IMR-90 (cell line): ENCODE results near the gene TSPAN17. TPM values are rescaled to one million over a fixed set of nuclear protein-coding genes. Genes with fewer than 3 reads are reported as not detected.

Source experiments
- ATAC-seq: fragments of 200-7000 bp; cut with Tn5 transposase; 2 replicates; pipeline ENCODE4 v1.9.1; 2020; ENCODE audit warnings: low read depth, mild to moderate bottlenecking, moderate library complexity
- BruUV-seq: library from RNA; stranded (reverse); fragments of 400-500 nt; replicated peaks from 2 replicates; lab custom pipeline; 2021; lab: Mats Ljungman, UMichigan
- CTCF ChIA-PET: fragments of 300-600 bp; formaldehyde crosslinking; extraction: SDS; loops from one replicate; lab custom pipeline; 2021; ENCODE audit warnings: antibody characterized with exemption; lab: Yijun Ruan, JAX
- POLR2A ChIA-PET: fragments of 300-600 bp; sonication (Branson Sonifier 250); formaldehyde crosslinking; loops from one replicate; lab custom pipeline; 2022; ENCODE audit warnings: antibody characterized with exemption; ENCODE audit not compliant: unreplicated experiment; lab: Charles Lee
- DNase-seq: peaks from one replicate; pipeline ENCODE4 v3.0.0; 2013
- H2AFZ ChIP-seq: replicated peaks from 2 replicates; pipeline ENCODE3; 2013; ENCODE audit warnings: low read length, mild to moderate bottlenecking; ENCODE audit not compliant: poor library complexity
- H2AK5ac ChIP-seq: 2 replicates; pipeline ENCODE4 v1.6.1; 2013; ENCODE audit warnings: low read depth, low read length, inconsistent platforms
- H2AK9ac ChIP-seq: replicated peaks from 2 replicates; pipeline ENCODE3; 2013; ENCODE audit warnings: mild to moderate bottlenecking, low read depth, low read length, moderate library complexity; ENCODE audit not compliant: poor library complexity
- H2BK120ac ChIP-seq: 2 replicates; pipeline ENCODE4 v1.6.1; 2013; ENCODE audit warnings: low read depth, low read length, inconsistent platforms
- H2BK15ac ChIP-seq: 3 replicates; pipeline ENCODE4 v1.6.1; 2013; ENCODE audit warnings: low read depth, low read length, inconsistent platforms
- H2BK20ac ChIP-seq: 2 replicates; pipeline ENCODE4 v1.6.1; 2013; ENCODE audit warnings: low read depth, mild to moderate bottlenecking, inconsistent platforms, low read length, moderate library complexity
- H2BK5ac ChIP-seq: 2 replicates; pipeline ENCODE4 v1.6.1; 2013; ENCODE audit warnings: mild to moderate bottlenecking, low read depth, low read length, inconsistent platforms; ENCODE audit not compliant: poor library complexity, severe bottlenecking
- H3K14ac ChIP-seq: replicated peaks from 2 replicates; pipeline ENCODE4 v1.6.1; 2013; ENCODE audit warnings: low read depth, low read length, inconsistent platforms
- H3K18ac ChIP-seq: 2 replicates; pipeline ENCODE4 v1.6.1; 2013; ENCODE audit warnings: low read depth, low read length, control low read depth
- H3K23ac ChIP-seq: 2 replicates; pipeline ENCODE4 v1.6.1; 2013; ENCODE audit warnings: low read depth, low read length, inconsistent platforms
- H3K27ac ChIP-seq: 2 replicates; pipeline ENCODE4 v1.5.1; 2013; ENCODE audit warnings: mild to moderate bottlenecking, control low read depth, low read length; ENCODE audit not compliant: insufficient read depth
- H3K27me3 ChIP-seq: 2 replicates; pipeline ENCODE4 v1.6.1; 2013; ENCODE audit warnings: low read length; ENCODE audit not compliant: control insufficient read depth, insufficient read depth
- H3K36me3 ChIP-seq: 2 replicates; pipeline ENCODE4 v1.6.1; 2013; ENCODE audit warnings: low read length, mixed read lengths; ENCODE audit not compliant: control insufficient read depth, insufficient read depth
- H3K4ac ChIP-seq: 2 replicates; pipeline ENCODE4 v1.6.1; 2013; ENCODE audit warnings: low read depth, low read length, inconsistent platforms
- H3K4me1 ChIP-seq: 2 replicates; pipeline ENCODE4 v1.6.1; 2013; ENCODE audit warnings: low read length, mixed read lengths; ENCODE audit not compliant: control insufficient read depth, insufficient read depth
- H3K4me2 ChIP-seq: 2 replicates; pipeline ENCODE4 v1.6.1; 2013; ENCODE audit warnings: low read depth, mild to moderate bottlenecking, control low read depth, low read length, moderate library complexity
- H3K4me3 ChIP-seq: 2 replicates; pipeline ENCODE4 v1.5.1; 2013; ENCODE audit warnings: low read depth, mild to moderate bottlenecking, control low read depth, low read length, moderate library complexity; ENCODE audit not compliant: insufficient read depth
- H3K56ac ChIP-seq: 2 replicates; pipeline ENCODE4 v1.6.1; 2013; ENCODE audit warnings: low read length, inconsistent platforms; ENCODE audit not compliant: insufficient read depth; ENCODE audit errors: extremely low read depth
- H3K79me1 ChIP-seq, 2 experiments: 2 replicates each; pipeline ENCODE4 v1.6.1; 2013; ENCODE audit warnings: low read length in 2 of 2, inconsistent platforms in 1 of 2, low read depth in 1 of 2
- H3K9ac ChIP-seq: 2 replicates; pipeline ENCODE4 v1.6.1; 2013; ENCODE audit warnings: low read depth, low read length, control low read depth
- H3K9me1 ChIP-seq: 2 replicates; pipeline ENCODE4 v1.6.1; 2013; ENCODE audit warnings: low read length, inconsistent platforms; ENCODE audit not compliant: insufficient read depth
- H3K9me3 ChIP-seq: 2 replicates; pipeline ENCODE4 v1.6.1; 2013; ENCODE audit warnings: low read length; ENCODE audit not compliant: control insufficient read depth, insufficient read depth
- H4K20me1 ChIP-seq: 2 replicates; pipeline ENCODE4 v1.6.1; 2013; ENCODE audit warnings: low read length, inconsistent platforms; ENCODE audit not compliant: insufficient read depth
- H4K5ac ChIP-seq: 2 replicates; pipeline ENCODE4 v1.6.1; 2013; ENCODE audit warnings: mild to moderate bottlenecking, low read depth, low read length, control low read depth
- H4K8ac ChIP-seq, 2 experiments: 2 replicates each; pipeline ENCODE4 v1.6.1; 2013; ENCODE audit warnings: low read depth in 2 of 2, low read length in 2 of 2, control low read depth in 1 of 2, inconsistent platforms in 1 of 2
- H4K91ac ChIP-seq: 2 replicates; pipeline ENCODE4 v1.6.1; 2013; ENCODE audit warnings: low read depth, low read length, inconsistent platforms; ENCODE audit not compliant: insufficient read depth
- BHLHE40 ChIP-seq: fragments of 150-350 bp; IDR thresholded peaks from 2 replicates; pipeline ENCODE4 v1.6.1; 2016; ENCODE audit warnings: mild to moderate bottlenecking, low read depth, low read length
- CEBPB ChIP-seq: IDR thresholded peaks from 2 replicates; pipeline ENCODE4 v1.6.1; 2012; ENCODE audit warnings: low read depth, low read length, improper control_type of control experiment
- CTCF ChIP-seq: conservative IDR thresholded peaks from 2 replicates; pipeline ENCODE4 v1.5.1; 2012; ENCODE audit warnings: mild to moderate bottlenecking, low read depth, low read length, improper control_type of control experiment
- ELK1 ChIP-seq: fragments of 150-350 bp; IDR thresholded peaks from 2 replicates; pipeline ENCODE4 v1.6.1; 2016; ENCODE audit warnings: low read depth, mild to moderate bottlenecking, low read length, moderate library complexity, borderline replicate concordance
- FOS ChIP-seq: fragments of 150-350 bp; IDR thresholded peaks from 2 replicates; pipeline ENCODE4 v1.6.1; 2016; ENCODE audit warnings: low read depth, low read length
- MAZ ChIP-seq: IDR thresholded peaks from 2 replicates; pipeline ENCODE4 v1.6.1; 2012; ENCODE audit warnings: low read depth, mild to moderate bottlenecking, low read length, improper control_type of control experiment, moderate library complexity, borderline replicate concordance
- NFE2L2 ChIP-seq: fragments of 150-350 bp; IDR thresholded peaks from 2 replicates; pipeline ENCODE4 v1.6.1; 2016; ENCODE audit warnings: low read depth, mild to moderate bottlenecking, low read length
- POLR2A ChIP-seq: IDR thresholded peaks from 2 replicates; pipeline ENCODE4 v1.6.1; 2012; ENCODE audit warnings: mild to moderate bottlenecking, low read depth, low read length
- USF2 ChIP-seq: fragments of 150-350 bp; IDR thresholded peaks from 2 replicates; pipeline ENCODE4 v1.6.1; 2017; ENCODE audit warnings: mild to moderate bottlenecking, antibody characterized with exemption, low read length, low read depth
- WGBS, 2 experiments: methylation state at CpG; one replicate each; pipeline versions ENCODE4 v1.1.5 to v1.1.7; 2013; ENCODE audit warnings: missing lambda C conversion rate in 2 of 2; ENCODE audit not compliant: insufficient read length in 1 of 2; ENCODE audit errors: extremely low coverage in 2 of 2; 5-methylcytosine and 5-hydroxymethylcytosine counted together
- dilution Hi-C: fragments of 300-500 bp; cut with HindIII; formaldehyde crosslinking; loops from one replicate; pipeline ENCODE4 v1.14.3; 2018; ENCODE audit warnings: low sequenced_read_pairs; ENCODE audit not compliant: unreplicated experiment
- in situ Hi-C: fragments of 300-500 bp; cut with MboI; formaldehyde crosslinking; loops from 3 replicates; pipeline ENCODE4 v1.14.3; 2019; ENCODE audit warnings: low sequenced_read_pairs, inconsistent platforms, mixed read lengths
- intact Hi-C: fragments of 100-400 bp; cut with micrococcal nuclease; formaldehyde crosslinking; loops from 2 replicates; pipeline ENCODE4 v1.10.0; 2022
- polyA plus RNA-seq, 3 experiments: library from polyadenylated mRNA; depleted of rRNA; stranded (reverse); fragments of >200 nt; gene quantifications; 2 replicates each; pipeline ENCODE4 v1.2.3, GENCODE V29; 2012; ENCODE audit warnings: low replicate concordance in 1 of 3
- total RNA-seq: library from RNA; depleted of rRNA; stranded (reverse); fragments of >200 nt; gene quantifications from 2 replicates; pipeline ENCODE4 v1.2.3, GENCODE V29; 2012

Gene TSPAN17
- total and polyA plus RNA-seq, 2 of the 4 experiments (the other 2 are of a cell fraction) = 34.2 to 41.6 TPM

GRCh38 chr5:176627582-176627981, 19.7 kb upstream of the TSPAN17 start:
- Histone ChIP-seq H2BK20ac (no peak overlapping the region), H2AK5ac (no peak overlapping the region), H2AK9ac (no peak overlapping the region), H3K18ac (no peak overlapping the region), H3K9me1 (peaks cover 3% of the 10 kb centered on the region; the same call in 1 of the 2 replicates), H4K8ac (no peak overlapping the region), H3K27me3 (peaks cover 64% of the 10 kb centered on the region), H4K91ac (no peak overlapping the region), H4K5ac (no peak overlapping the region), H3K14ac (no peak overlapping the region), H3K36me3 (no peaks in the 10 kb centered on the region), H3K9ac (no peak overlapping the region), H3K4me2 (no peak overlapping the region), H3K9me3 (no peaks in the 10 kb centered on the region), H3K4ac (no peak overlapping the region), H4K20me1 (no peaks in the 10 kb centered on the region; the same call in 1 of the 2 replicates), H2AFZ (no peak overlapping the region), H2BK15ac (no peak overlapping the region), H3K23ac (no peak overlapping the region), H3K56ac (no peak overlapping the region), H3K4me1 (peaks cover 2% of the 10 kb centered on the region; the same call in 1 of the 2 replicates), H3K79me1 (no peaks in the 10 kb centered on the region), H3K4me3 (no peak overlapping the region), H2BK5ac (no peak overlapping the region), H2BK120ac (no peak overlapping the region), H3K27ac (no peak overlapping the region)
- dilution Hi-C loops = no loop called here
- TF ChIP-seq POLR2A = no peak
- no peak for TF ChIP-seq NFE2L2
- no peak for TF ChIP-seq BHLHE40
- TF ChIP-seq FOS = no peak
- no peak for TF ChIP-seq USF2
- no peak for TF ChIP-seq ELK1
- no peak for TF ChIP-seq CEBPB
- no peak for TF ChIP-seq MAZ
- no peak for TF ChIP-seq CTCF
- BruUV-seq = no TSS peak
- DNase-seq (no peak), ATAC-seq (no peak)
- ChIA-PET POLR2A (no interaction called here), CTCF (no interaction called here)
- in situ Hi-C loops = loop anchor here (10.0 kb wide), 1 partner anchor 53 kb away; no protein-coding TSS in a partner anchor
- intact Hi-C loops = no loop called here
- WGBS, 2 experiments = 60% methylated on average over 1 of the region's 5 CpGs; no CpG with 5 or more reads in 1 of the 2 experiments
